Activated T-helper 2 cell treated with anti-CD3 and anti-CD28 coated beads, Interferon-gamma antibody, Interleukin-2, Interleukin-4, amounts not matched to agents 10 μg/mL and 5 μg/mL and 100 μg/mL, durations not matched to agents 14 hours and 24 hours and 36 hours (primary cell): ENCODE data around the gene NPRL2. TPM values are rescaled to one million over a fixed set of nuclear protein-coding genes. Genes with fewer than 3 reads are reported as not detected.

Experiments used
- DNase-seq: peaks from one replicate; pipeline ENCODE4 v3.0.0; 2021; ENCODE audit warnings: low spot score
- H3K27ac Mint-ChIP-seq: one replicate; pipeline ENCODE4 v1.8.0; 2021; ENCODE audit warnings: mixed read lengths
- H3K27me3 Mint-ChIP-seq: one replicate; pipeline ENCODE4 v1.8.0; 2021; ENCODE audit warnings: low read depth, mixed read lengths
- H3K36me3 Mint-ChIP-seq: one replicate; pipeline ENCODE4 v1.8.0; 2021; ENCODE audit warnings: low read depth, mixed read lengths
- H3K4me1 Mint-ChIP-seq: one replicate; pipeline ENCODE4 v1.8.0; 2021; ENCODE audit warnings: low read depth, mixed read lengths
- H3K4me3 Mint-ChIP-seq: one replicate; pipeline ENCODE4 v1.8.0; 2021; ENCODE audit warnings: low read depth, mild to moderate bottlenecking, moderate library complexity, mixed read lengths
- H3K9me3 Mint-ChIP-seq: one replicate; pipeline ENCODE4 v1.8.0; 2021; ENCODE audit warnings: mixed read lengths
- intact Hi-C: fragments of 100-400 bp; cut with micrococcal nuclease; formaldehyde crosslinking; loops from one replicate; pipeline ENCODE4 v1.15.1; 2023
- total RNA-seq: library from RNA; stranded (reverse); gene quantifications from 2 replicates; pipeline ENCODE4 v1.2.3, GENCODE V29; 2022

The NPRL2 gene
- total RNA-seq, 1 donor from 2014 or later = 42.7 TPM

DNA sequence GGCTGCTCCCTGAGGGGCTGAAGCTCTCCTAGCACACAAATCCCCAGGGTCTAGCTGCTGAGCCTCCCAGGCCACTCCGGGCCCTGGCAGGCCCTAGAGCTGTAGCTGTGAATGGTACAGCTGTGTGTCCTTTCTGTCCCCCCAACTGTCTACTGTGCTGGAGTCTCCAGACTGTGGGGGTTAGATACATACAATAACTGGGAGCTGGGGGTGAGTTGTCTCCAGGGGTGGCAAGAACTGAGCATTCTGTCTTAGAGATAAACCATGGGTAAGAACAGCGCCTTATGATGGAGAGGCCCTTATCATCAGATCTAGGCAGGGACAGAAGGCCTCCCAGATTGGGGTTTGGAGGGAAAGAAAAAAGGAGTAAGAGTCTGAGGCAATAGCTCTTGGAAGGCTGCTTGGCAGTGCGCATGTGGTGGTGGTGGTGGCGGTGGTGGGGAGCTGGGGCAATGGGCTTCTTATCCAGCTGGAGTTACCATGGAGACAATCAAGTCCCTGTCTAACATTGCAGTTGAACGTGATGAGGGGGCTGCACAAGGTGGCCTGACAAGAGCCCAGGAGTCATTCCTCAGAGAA is 3.7 kb upstream of the NPRL2 start:
- no peaks in the 10 kb centered on the region for H3K9me3 Mint-ChIP-seq

DNA sequence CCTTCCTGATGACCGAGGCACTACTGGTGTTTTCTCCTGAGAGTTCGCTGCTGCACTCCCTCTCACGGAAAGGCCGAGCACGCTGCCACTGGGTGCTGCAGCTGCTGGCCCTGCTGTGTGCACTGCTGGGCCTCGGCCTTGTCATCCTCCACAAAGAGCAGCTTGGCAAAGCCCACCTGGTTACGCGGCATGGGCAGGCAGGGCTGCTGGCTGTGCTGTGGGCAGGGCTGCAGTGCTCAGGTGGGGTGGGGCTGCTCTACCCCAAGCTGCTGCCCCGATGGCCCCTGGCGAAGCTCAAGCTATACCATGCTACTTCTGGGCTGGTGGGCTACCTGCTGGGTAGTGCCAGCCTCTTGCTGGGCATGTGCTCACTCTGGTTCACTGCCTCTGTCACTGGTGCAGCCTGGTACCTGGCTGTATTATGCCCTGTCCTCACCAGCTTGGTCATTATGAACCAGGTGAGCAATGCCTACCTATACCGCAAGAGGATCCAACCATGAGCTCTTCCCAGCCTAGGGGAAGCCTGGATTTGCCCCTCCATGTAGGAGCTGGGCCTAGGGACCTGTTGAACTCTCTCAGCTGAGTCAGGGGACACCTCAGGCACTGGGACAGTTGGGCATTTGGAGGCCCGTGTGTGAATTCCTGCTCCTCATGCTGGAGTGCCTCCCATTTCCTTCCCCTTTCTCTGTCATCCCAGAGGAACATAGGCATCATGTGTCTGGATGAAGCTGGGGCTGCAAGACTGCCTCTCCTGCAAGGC is 2.9 kb upstream of the NPRL2 start:
- no peak overlapping the region for H3K4me3 Mint-ChIP-seq
- intact Hi-C loops = loop anchor here (5.0 to 10.0 kb wide), 4 partner anchors 214 to 1321 kb away; partner anchors contain the start of genes C3orf18, HEMK1, MANF and MAPKAPK3
- H3K4me1 Mint-ChIP-seq = peaks cover 44% of the 10 kb centered on the region

More for the DNA sequence above, 3.7 kb upstream of the NPRL2 start:
- intact Hi-C loops = loop anchor here (5.0 to 10.0 kb wide), 4 partner anchors 213 to 1321 kb away; partner anchors contain the start of genes C3orf18, HEMK1, MANF and MAPKAPK3
- Mint-ChIP-seq H3K36me3 (peaks cover 45% of the 10 kb centered on the region), H3K27ac (no peak overlapping the region), H3K27me3 (no peaks in the 10 kb centered on the region), H3K4me1 (peaks cover 42% of the 10 kb centered on the region), H3K4me3 (no peak overlapping the region)
- DNase-seq = no peak

DNA sequence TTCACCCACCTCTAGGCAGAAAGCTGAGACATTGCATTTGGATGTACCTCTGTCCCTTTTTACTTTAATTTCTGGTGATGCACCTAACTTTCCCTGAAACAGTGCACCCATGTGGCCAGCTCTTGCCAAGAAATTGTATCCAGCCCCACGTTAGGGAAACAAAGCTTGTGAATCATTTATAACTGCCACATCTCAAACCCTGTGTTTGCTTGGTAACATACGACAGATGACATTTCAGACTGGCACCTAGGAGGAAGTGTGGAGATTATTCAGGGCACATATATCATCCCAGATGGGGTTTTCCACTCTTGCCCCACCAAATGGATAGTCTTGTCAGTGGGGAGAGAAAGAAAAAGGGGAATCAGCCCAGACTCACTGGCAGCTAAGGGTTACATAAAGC is 2.2 kb upstream of the NPRL2 start:
- Mint-ChIP-seq H3K36me3 (peaks cover 55% of the 10 kb centered on the region), H3K4me3 (no peak overlapping the region), H3K27ac (no peak overlapping the region), H3K4me1 (peaks cover 41% of the 10 kb centered on the region), H3K27me3 (no peaks in the 10 kb centered on the region), H3K9me3 (no peaks in the 10 kb centered on the region)
- DNase-seq = no peak
- intact Hi-C loops = loop anchor here (5.0 to 10.0 kb wide), 4 partner anchors 215 to 1322 kb away; partner anchors contain the start of genes C3orf18, HEMK1, MANF and MAPKAPK3

More for the DNA sequence above, 2.9 kb upstream of the NPRL2 start:
- no peak overlapping the region for H3K27ac Mint-ChIP-seq
- peaks cover 54% of the 10 kb centered on the region for H3K36me3 Mint-ChIP-seq
- H3K9me3 Mint-ChIP-seq = no peaks in the 10 kb centered on the region
- H3K27me3 Mint-ChIP-seq = no peaks in the 10 kb centered on the region
- no peak for DNase-seq

DNA sequence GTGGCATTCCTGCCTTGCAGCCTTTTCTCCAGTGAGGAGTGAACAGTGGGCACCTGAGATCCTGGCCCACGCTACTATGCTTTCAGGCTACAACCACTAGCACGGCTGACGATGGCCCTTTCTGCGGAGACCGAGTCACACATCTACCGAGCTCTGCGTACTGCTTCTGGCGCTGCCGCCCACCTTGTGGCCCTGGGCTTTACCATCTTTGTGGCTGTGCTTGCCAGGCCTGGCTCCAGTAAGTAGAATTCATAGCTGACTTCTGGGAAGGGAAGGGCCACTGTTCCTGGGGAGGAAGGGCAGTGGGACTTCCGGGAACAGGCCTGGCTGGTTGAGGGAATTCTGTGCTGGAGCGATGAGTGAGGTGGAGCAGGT is 735 bp upstream of the NPRL2 start:
- Mint-ChIP-seq H3K9me3 (no peaks in the 10 kb centered on the region), H3K4me3 (peak overlapping the region; percentile 91), H3K36me3 (peaks cover 51% of the 10 kb centered on the region), H3K4me1 (peaks cover 34% of the 10 kb centered on the region), H3K27ac (peak overlapping the region; percentile 96), H3K27me3 (no peaks in the 10 kb centered on the region)
- intact Hi-C loops = loop anchor here (1.0 to 10.0 kb wide), 7 partner anchors 8 to 1323 kb away; partner anchors contain the start of genes C3orf18, HEMK1, HYAL3 and MANF
- no peak for DNase-seq

DNA sequence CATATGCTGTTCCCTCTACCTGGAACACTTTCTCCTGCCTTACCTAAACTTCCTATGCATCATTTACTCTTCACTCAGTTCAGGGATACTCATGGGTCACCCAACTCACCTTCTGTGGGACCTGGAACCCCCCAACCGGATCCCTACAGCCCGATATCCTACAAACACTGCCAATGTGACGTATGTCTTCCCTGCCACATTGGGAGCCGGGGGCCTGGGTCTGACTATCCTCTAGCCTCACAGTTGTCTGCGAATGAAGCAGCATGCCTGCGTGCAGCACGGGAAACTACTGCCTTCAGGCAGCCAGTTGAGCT is 405 bp downstream of the NPRL2 start:
- intact Hi-C loops = loop anchor here (1.0 to 10.0 kb wide), 7 partner anchors 12 to 1325 kb away; partner anchors contain the start of genes C3orf18, HEMK1, HYAL3 and MANF
- Mint-ChIP-seq H3K27ac (peak overlapping the region; percentile 96), H3K9me3 (no peaks in the 10 kb centered on the region), H3K36me3 (peaks cover 50% of the 10 kb centered on the region), H3K27me3 (no peaks in the 10 kb centered on the region), H3K4me3 (peak overlapping the region; percentile 91), H3K4me1 (peaks cover 36% of the 10 kb centered on the region)
- no peak for DNase-seq

DNA sequence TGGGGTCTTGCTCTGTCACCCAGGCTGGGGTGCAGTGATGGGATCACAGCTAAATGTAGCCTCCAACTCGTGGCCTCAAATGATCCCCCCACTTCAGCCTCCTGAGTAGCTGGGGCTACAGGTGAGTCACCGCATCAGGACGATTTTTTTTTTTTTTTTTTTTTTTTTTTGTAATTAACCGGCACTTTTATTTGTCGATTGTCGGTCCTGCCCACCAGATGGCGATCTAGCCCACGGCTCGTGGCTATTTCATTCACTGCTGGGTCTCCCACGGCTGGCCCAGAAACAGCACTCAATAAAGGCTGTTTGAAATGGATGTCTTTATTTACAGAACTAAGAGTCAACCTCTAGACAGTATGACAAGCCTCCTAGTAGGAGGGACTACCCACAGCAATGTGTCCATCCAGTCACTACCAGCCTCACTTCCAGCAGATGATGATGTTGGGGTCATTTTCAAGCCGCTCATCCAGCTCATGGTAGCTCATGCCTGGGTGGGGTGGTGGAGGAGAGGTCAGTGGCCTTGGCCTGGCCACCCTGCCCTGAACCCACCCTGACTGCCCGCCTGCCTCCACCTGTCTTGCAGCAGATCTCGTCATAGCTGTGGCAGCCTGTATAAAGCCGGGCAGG is 3.3 kb downstream of the NPRL2 start:
- DNase-seq = peak; percentile 76
- Mint-ChIP-seq H3K4me1 (peaks cover 35% of the 10 kb centered on the region), H3K36me3 (peaks cover 36% of the 10 kb centered on the region), H3K27ac (no peak overlapping the region), H3K4me3 (no peak overlapping the region), H3K9me3 (no peaks in the 10 kb centered on the region), H3K27me3 (no peaks in the 10 kb centered on the region)
- intact Hi-C loops = loop anchor here (2.0 kb wide), 1 partner anchor 194 kb away; no protein-coding TSS in a partner anchor

DNA sequence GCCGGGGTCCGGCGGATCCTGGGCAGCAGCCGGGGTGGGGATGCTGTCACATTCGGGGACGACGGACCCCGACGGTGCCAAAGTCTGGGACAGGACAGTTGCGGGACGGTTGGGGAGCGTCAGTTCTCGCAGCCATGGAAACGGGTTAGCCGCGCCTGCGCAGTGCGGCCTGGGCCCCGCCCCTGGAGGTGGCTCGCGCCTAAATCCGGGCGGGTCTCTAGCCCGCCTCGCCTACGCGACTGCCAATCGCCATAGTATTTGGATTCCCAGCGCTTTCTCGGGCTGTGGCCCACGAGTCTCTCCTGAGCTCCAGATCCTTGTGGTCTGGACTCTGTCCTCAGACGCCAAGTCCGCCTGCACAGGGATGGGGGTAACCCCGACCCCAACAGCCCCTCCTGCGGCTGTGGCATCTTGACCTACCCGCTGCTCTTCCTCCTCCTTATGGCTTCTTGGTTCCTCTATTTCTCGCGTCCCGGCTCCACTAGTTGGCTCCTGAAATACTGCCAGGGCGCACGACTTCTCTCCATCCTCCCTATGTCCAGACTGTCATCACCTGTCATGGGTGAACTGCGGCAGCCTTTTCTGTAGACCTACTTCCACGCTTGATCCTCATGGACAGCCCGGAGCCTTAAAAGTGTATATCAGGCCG is 4.9 kb downstream of the NPRL2 start, which contains the start of gene ZMYND10:
Gene ZMYND10, minus strand, starts transcription at position 147 of the 649 bp plus-strand sequence. CDS start 153 bp downstream, outside the sequence.
- Mint-ChIP-seq H3K36me3 (peaks cover 29% of the 10 kb centered on the region), H3K4me3 (peak within 1 kb of the TSS; percentile 76), H3K4me1 (peaks cover 30% of the 10 kb centered on the region), H3K27me3 (no peaks in the 10 kb centered on the region), H3K9me3 (no peaks in the 10 kb centered on the region), H3K27ac (peak within 1 kb of the TSS; percentile 60)
- peak; percentile 79 for DNase-seq
- intact Hi-C loops = loop anchor here (2.0 kb wide), 1 partner anchor 195 kb away; no protein-coding TSS in a partner anchor

DNA sequence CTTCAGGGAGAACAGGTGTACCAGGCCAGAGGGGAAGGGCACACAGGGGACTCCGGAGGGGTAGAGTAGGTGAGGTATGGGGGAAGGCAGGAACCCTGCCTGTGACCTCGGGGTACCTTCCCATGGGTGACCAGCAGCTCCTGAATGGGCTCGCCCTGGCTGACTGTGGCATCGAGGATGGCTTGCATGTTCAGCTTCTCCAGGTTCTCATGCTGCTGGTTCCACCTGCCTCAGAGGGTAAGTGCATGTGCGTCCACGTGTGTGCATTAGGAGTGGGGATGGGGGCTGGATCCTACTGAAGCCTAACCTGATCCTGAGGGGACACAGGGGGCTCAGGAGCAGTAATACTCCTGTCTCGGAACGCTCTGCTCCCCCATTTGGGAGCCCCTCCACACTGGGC is 5.6 kb downstream of the NPRL2 start:
- H3K27ac Mint-ChIP-seq = no peak overlapping the region
- H3K36me3 Mint-ChIP-seq = peaks cover 26% of the 10 kb centered on the region
- H3K9me3 Mint-ChIP-seq = no peaks in the 10 kb centered on the region
- H3K4me1 Mint-ChIP-seq = peaks cover 27% of the 10 kb centered on the region
- no peak for DNase-seq
- intact Hi-C loops = no loop called here
- H3K4me3 Mint-ChIP-seq = no peak overlapping the region
- H3K27me3 Mint-ChIP-seq = no peaks in the 10 kb centered on the region

DNA sequence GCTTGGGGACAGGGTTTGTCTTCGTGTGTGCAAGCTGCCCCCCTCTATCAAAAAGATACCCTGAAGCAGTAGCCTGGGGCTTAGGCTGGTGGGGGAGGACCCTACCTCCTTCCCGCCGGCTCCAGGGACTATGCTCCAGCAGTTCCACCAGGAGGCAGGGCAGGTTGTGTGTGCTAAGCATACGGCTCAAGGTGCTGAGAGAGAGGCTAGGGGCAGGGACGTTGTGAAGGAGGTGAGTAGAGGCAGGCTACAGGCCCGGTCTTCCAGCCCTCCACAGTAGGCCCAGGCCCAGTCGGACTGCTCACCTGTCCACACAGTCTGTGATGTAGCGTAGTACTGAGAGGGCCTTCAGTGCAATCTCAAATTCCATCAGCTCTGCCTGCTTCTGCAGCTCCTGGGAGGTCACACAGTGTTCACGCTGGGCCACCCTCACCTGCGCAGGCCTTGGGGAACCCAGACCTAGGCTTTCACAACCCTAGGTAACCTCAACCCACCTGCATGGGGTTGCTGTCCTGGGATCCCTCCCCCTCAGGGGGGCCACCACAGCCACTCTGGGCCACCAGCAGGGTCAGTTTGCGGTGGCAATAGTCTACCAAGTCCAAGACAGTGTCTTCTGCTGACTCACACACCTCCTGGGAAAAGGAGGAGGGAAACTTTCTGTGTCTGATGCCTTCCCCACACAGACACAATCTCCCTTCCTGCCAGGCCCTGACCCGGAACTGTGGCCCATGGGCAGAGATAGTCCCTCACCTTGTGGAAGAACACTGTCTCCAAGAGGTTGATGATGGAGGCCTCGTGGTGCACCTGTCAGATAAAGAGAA is 7.6 kb downstream of the NPRL2 start:
- Mint-ChIP-seq H3K4me3 (no peak overlapping the region), H3K36me3 (peaks cover 29% of the 10 kb centered on the region), H3K27me3 (no peaks in the 10 kb centered on the region), H3K9me3 (no peaks in the 10 kb centered on the region), H3K4me1 (peaks cover 29% of the 10 kb centered on the region), H3K27ac (no peak overlapping the region)
- intact Hi-C loops = no loop called here
- no peak for DNase-seq

DNA sequence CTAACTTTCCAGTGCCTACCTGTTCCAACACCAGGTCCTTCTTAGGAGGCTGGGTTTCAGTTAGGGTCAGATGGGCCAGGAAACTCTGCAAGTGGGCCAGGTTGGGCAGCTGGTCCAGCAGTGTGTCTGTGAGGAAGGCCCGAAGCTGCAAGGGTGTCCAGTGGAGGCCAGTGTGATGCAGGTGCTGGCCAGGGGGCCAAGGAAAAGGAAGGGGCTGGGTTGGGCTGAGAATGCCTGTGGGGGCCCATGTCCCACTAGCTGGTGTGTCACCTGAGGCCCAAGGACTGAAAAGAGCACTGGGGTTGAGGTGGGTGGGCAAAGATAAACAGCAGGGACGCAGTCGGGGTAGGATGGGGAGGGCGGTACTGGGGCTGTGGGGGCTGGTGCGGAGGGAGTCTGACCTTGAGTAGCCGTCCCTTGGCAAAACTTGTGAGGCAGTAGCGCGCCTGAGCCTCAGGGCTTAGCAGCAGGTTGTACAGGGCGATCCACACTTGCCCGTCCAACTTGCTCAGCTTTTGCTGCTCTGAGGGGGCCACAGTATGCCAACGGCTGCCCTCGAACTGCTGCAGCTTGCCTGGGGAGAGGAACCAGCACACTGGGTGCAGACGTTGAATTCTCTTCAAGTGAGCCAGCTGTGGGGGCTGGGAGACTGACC is 8.5 kb downstream of the NPRL2 start:
- intact Hi-C loops = loop anchor here (2.0 kb wide), 1 partner anchor 17 kb away; the partner anchor contains the start of gene TMEM115
- Mint-ChIP-seq H3K36me3 (peaks cover 28% of the 10 kb centered on the region), H3K4me1 (peaks cover 25% of the 10 kb centered on the region), H3K27me3 (no peaks in the 10 kb centered on the region), H3K9me3 (no peaks in the 10 kb centered on the region), H3K4me3 (peak overlapping the region; percentile 95), H3K27ac (peak overlapping the region; percentile 96)
- DNase-seq = no peak

DNA sequence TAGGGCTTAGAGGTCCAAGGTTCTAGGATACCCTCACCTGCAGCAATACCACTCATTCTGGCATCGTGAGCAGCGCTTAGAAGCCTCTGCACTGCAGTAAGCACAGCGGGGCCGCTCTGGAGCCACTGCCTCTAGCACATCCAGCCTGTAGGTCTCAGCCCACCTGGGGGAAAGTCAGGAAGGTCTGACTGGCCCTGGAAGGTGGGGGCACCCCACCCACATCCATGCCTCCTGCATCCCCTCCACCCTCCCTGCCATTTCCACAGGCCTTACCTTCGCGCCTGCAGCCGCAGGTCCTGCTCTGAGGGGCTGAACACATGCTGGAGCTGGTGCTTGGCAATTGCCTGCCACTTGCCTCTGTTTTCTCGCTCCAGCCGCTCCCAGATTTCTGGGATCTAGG is 9.0 kb downstream of the NPRL2 start:
- H3K27ac Mint-ChIP-seq = peak overlapping the region; percentile 96
- H3K36me3 Mint-ChIP-seq = peaks cover 32% of the 10 kb centered on the region
- no peak for DNase-seq
- peak overlapping the region; percentile 95 for H3K4me3 Mint-ChIP-seq
- peaks cover 25% of the 10 kb centered on the region for H3K4me1 Mint-ChIP-seq
- intact Hi-C loops = loop anchor here (2.0 kb wide), 1 partner anchor 17 kb away; the partner anchor contains the start of gene TMEM115
- H3K9me3 Mint-ChIP-seq = no peaks in the 10 kb centered on the region
- no peaks in the 10 kb centered on the region for H3K27me3 Mint-ChIP-seq
